KMS-11 (cell line): ENCODE data around the gene PCNX1.
"Not testable (repeated sequence)": the region's sequence is repeated elsewhere in the genome, so short reads cannot be mapped to it uniquely, and the experiment has no call there.

Source experiments
- H2AFZ ChIP-seq: fragments of 200-600 bp; sonication (generic); 2 replicates; pipeline ENCODE4 v1.6.1; 2016; ENCODE audit warnings: antibody characterized with exemption, mixed run types, low read depth
- H3K27ac ChIP-seq: fragments of 200-600 bp; sonication (generic); 2 replicates; pipeline ENCODE4 v1.6.1; 2016; ENCODE audit warnings: mild to moderate bottlenecking, mixed run types
- H3K27me3 ChIP-seq: fragments of 200-600 bp; sonication (generic); 2 replicates; pipeline ENCODE4 v1.6.1; 2017; ENCODE audit warnings: mild to moderate bottlenecking, low read depth, mixed run types, moderate library complexity; ENCODE audit not compliant: insufficient read depth
- H3K36me3 ChIP-seq: fragments of 200-600 bp; sonication (generic); 2 replicates; pipeline ENCODE4 v1.6.1; 2017; ENCODE audit warnings: mild to moderate bottlenecking, mixed run types; ENCODE audit not compliant: insufficient read depth
- H3K4me1 ChIP-seq: fragments of 200-600 bp; sonication (generic); 2 replicates; pipeline ENCODE4 v1.6.1; 2016; ENCODE audit warnings: mild to moderate bottlenecking, low read depth, mixed run types; ENCODE audit not compliant: poor library complexity, severe bottlenecking
- H3K4me2 ChIP-seq: fragments of 200-600 bp; sonication (generic); 2 replicates; pipeline ENCODE4 v1.7.0; 2016; ENCODE audit warnings: mild to moderate bottlenecking, mixed run types
- H3K4me3 ChIP-seq: fragments of 200-600 bp; sonication (generic); IDR thresholded peaks from 2 replicates; pipeline ENCODE4 v1.6.1; 2017; ENCODE audit warnings: low read depth, low read length, mixed read lengths; ENCODE audit not compliant: insufficient read depth
- H3K79me2 ChIP-seq: fragments of 200-600 bp; sonication (generic); 2 replicates; pipeline ENCODE4 v1.6.1; 2016; ENCODE audit warnings: low read depth, mixed run types; ENCODE audit not compliant: insufficient read depth
- H3K9ac ChIP-seq: fragments of 200-600 bp; sonication (generic); 2 replicates; pipeline ENCODE4 v1.6.1; 2016; ENCODE audit warnings: mild to moderate bottlenecking, mixed run types
- H4K20me1 ChIP-seq: fragments of 200-600 bp; sonication (generic); 2 replicates; pipeline ENCODE4 v1.6.1; 2016; ENCODE audit warnings: mild to moderate bottlenecking, mixed run types; ENCODE audit not compliant: insufficient read depth
- CTCF ChIP-seq: fragments of 200-600 bp; sonication (generic); conservative IDR thresholded peaks from 2 replicates; pipeline ENCODE4 v1.6.1; 2017; ENCODE audit warnings: low read depth, mild to moderate bottlenecking, antibody characterized with exemption, low read length, moderate library complexity, mixed read lengths

The PCNX1 gene

DNA sequence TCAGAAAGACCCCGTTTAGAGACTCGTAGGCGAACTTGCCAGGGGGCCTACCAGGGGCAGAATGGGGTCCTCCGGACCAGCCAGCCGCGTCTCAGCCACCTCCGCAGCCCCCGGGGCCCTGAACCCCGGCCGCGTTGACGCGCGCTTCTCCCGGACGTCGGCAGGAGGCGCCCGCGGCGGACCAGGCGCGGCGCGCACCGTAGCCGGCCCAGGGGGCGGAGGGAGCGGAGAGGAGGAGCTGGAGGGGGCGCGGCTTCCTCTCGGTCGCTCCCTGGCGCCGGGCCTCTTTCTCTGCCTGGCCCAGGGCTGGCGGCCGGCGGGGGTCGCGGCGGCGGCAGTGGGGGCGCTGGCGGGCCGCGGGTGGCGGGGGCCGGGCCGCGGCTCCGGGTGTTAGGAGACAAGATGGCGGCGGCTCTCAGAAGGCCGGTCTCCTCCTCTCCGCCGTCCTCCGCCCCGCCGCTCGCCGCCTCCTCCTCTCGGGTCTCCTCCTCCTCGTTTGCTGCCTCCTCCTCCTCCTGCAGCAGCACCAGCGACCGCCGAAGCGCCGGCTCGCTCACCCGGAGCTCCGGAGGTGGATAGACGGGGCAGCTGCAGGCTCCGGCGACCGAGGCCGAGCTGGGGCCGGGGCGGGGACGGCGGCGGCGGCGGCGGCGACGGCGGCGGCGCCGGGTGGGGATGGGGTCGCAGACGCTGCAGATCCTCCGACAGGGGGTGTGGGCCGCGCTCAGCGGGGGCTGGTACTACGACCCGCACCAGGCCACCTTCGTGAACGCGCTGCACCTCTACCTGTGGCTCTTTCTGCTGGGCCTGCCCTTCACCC, at the start of gene PCNX1:
Gene PCNX1, plus strand, starts transcription at position 284 of the 820 bp plus-strand sequence. Its CDS starts 392 bp downstream, at position 676.
- H3K79me2 ChIP-seq: peaks cover 40% of the 10 kb centered on the region
- peak within 1 kb of the TSS; percentile 80 for H2AFZ ChIP-seq
- peaks cover 7% of the 10 kb centered on the region for H3K4me1 ChIP-seq
- peak within 1 kb of the TSS; percentile 73 for H3K9ac ChIP-seq
- no peaks in the 10 kb centered on the region for H4K20me1 ChIP-seq
- H3K27ac ChIP-seq: peak within 1 kb of the TSS; percentile 75
- TF ChIP-seq CTCF: peak; percentile 55
- H3K36me3 ChIP-seq: no peaks in the 10 kb centered on the region
- no peaks in the 10 kb centered on the region for H3K27me3 ChIP-seq
- no peak within 1 kb of the TSS for H3K4me3 ChIP-seq
- H3K4me2 ChIP-seq: peak within 1 kb of the TSS; percentile 61

GRCh38 chr14:70857496-70857890, 49.8 kb upstream of the PCNX1 start:
- no peaks in the 10 kb centered on the region for H3K36me3 ChIP-seq
- H3K4me2 ChIP-seq: no peak overlapping the region
- no peak overlapping the region for H2AFZ ChIP-seq
- H3K27ac ChIP-seq: no peak overlapping the region
- no peak overlapping the region for H3K9ac ChIP-seq
- no peaks in the 10 kb centered on the region for H3K79me2 ChIP-seq
- TF ChIP-seq CTCF: no peak
- H3K4me3 ChIP-seq: no peak overlapping the region
- H3K27me3 ChIP-seq: no peaks in the 10 kb centered on the region
- H4K20me1 ChIP-seq: no peaks in the 10 kb centered on the region
- H3K4me1 ChIP-seq: no peaks in the 10 kb centered on the region

- no peak overlapping the region for H3K27ac ChIP-seq
- no peak for TF ChIP-seq CTCF
- no peak overlapping the region for H3K4me3 ChIP-seq
- no peak overlapping the region for H2AFZ ChIP-seq
- no peaks in the 10 kb centered on the region for H4K20me1 ChIP-seq
- H3K27me3 ChIP-seq: no peaks in the 10 kb centered on the region
- no peak overlapping the region for H3K4me2 ChIP-seq
- no peaks in the 10 kb centered on the region for H3K4me1 ChIP-seq
- no peaks in the 10 kb centered on the region for H3K79me2 ChIP-seq
- no peak overlapping the region for H3K9ac ChIP-seq
- no peaks in the 10 kb centered on the region for H3K36me3 ChIP-seq
These were observed 48.6 kb upstream of the PCNX1 start for GRCh38 chr14:70858641-70859040.

GRCh38 chr14:70866992-70867391, 40.3 kb upstream of the PCNX1 start:
- not testable (repeated sequence) for H2AFZ ChIP-seq, H3K27me3 ChIP-seq, H3K4me1 ChIP-seq, H3K4me3 ChIP-seq, H3K36me3 ChIP-seq, H4K20me1 ChIP-seq, H3K4me2 ChIP-seq, H3K27ac ChIP-seq, H3K9ac ChIP-seq, H3K79me2 ChIP-seq

DNA sequence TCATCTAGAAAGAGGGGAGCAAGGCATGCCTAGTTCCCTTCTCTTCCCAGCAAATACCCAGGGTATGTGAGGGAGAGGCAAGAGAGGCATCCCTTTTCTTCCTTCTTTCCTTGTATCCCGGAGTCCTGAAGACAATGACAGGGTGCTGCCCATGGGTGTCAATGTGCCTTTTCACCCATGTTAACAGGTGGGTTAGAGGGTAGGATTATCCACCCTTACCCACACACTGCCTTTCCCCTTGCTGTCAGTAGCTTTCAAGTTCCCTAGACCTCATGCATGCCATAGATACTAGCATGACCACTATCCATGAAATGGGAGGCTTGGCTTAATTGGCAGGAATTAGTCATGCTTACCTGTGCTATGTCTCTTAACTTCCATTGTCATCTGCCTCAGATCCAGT, 36.3 kb upstream of the PCNX1 start:
- Histone ChIP-seq H3K4me1 (peaks cover 13% of the 10 kb centered on the region), H3K4me2 (no peak overlapping the region), H3K27ac (no peak overlapping the region), H3K9ac (no peak overlapping the region), H4K20me1 (no peaks in the 10 kb centered on the region), H3K27me3 (no peaks in the 10 kb centered on the region), H3K4me3 (no peak overlapping the region), H2AFZ (no peak overlapping the region), H3K79me2 (no peaks in the 10 kb centered on the region), H3K36me3 (no peaks in the 10 kb centered on the region)
- no peak for TF ChIP-seq CTCF
